OCI-LY7 (cell line): ENCODE results near the gene HRH3. TPM values are rescaled to one million over a fixed set of nuclear protein-coding genes. Genes with fewer than 3 reads are reported as not detected.

ENCODE experiments used
- BruUV-seq: library from RNA; stranded (reverse); fragments of 400-500 nt; replicated peaks from 2 replicates; lab custom pipeline; 2021; lab: Mats Ljungman, UMichigan
- CTCF ChIA-PET: fragments of 300-600 bp; sonication (Branson Sonifier 250); formaldehyde crosslinking; loops from one replicate; lab custom pipeline; 2022; ENCODE audit warnings: antibody characterized with exemption; ENCODE audit not compliant: unreplicated experiment; lab: Charles Lee
- POLR2A ChIA-PET: fragments of 300-600 bp; sonication (Branson Sonifier 250); formaldehyde crosslinking; loops from one replicate; lab custom pipeline; 2022; ENCODE audit warnings: antibody characterized with exemption; lab: Charles Lee
- DNase-seq: peaks from one replicate; pipeline ENCODE4 v3.0.0-alpha.2; 2015; ENCODE audit warnings: low spot score
- H2AFZ ChIP-seq: fragments of 200-600 bp; sonication (generic), shearing (Covaris generic); 2 replicates; pipeline ENCODE4 v1.6.1; 2014; ENCODE audit warnings: mild to moderate bottlenecking, antibody characterized with exemption, low read length, moderate library complexity
- H3K27ac ChIP-seq: fragments of 200-600 bp; sonication (generic); 2 replicates; pipeline ENCODE4 v1.5.1; 2014; ENCODE audit warnings: mixed run types, low read depth, mild to moderate bottlenecking, moderate library complexity, low read length, inconsistent platforms; ENCODE audit not compliant: poor library complexity, severe bottlenecking
- H3K36me3 ChIP-seq: fragments of 200-600 bp; sonication (generic); 2 replicates; pipeline ENCODE4 v1.6.1; 2014; ENCODE audit warnings: mild to moderate bottlenecking, antibody characterized with exemption, low read length, moderate library complexity, mixed read lengths; ENCODE audit not compliant: insufficient read depth
- H3K4me1 ChIP-seq: fragments of 200-600 bp; sonication (generic); 2 replicates; pipeline ENCODE4 v1.5.1; 2014; ENCODE audit warnings: mild to moderate bottlenecking, low read length; ENCODE audit not compliant: insufficient read depth, poor library complexity, severe bottlenecking
- H3K4me2 ChIP-seq: fragments of 200-600 bp; sonication (generic); 2 replicates; pipeline ENCODE4 v1.6.1; 2014; ENCODE audit warnings: mild to moderate bottlenecking, low read length
- H3K4me3 ChIP-seq: fragments of 200-600 bp; sonication (generic); 2 replicates; pipeline ENCODE4 v1.5.1; 2014; ENCODE audit warnings: mild to moderate bottlenecking, low read depth, low read length; ENCODE audit not compliant: poor library complexity, severe bottlenecking
- H3K79me2 ChIP-seq: fragments of 200-600 bp; sonication (generic); 2 replicates; pipeline ENCODE4 v1.6.1; 2016; ENCODE audit warnings: low read depth, mild to moderate bottlenecking, low read length, moderate library complexity, mixed read lengths; ENCODE audit not compliant: insufficient read depth
- H3K9me2 ChIP-seq: fragments of 200-600 bp; sonication (generic); 2 replicates; pipeline ENCODE4 v1.6.1; 2016; ENCODE audit warnings: mild to moderate bottlenecking, low read length, mixed read lengths; ENCODE audit not compliant: insufficient read depth
- H3K9me3 ChIP-seq: fragments of 200-600 bp; sonication (generic); 2 replicates; pipeline ENCODE4 v1.6.1; 2014; ENCODE audit warnings: mild to moderate bottlenecking, mixed run types, low read length, mixed read lengths
- H4K20me1 ChIP-seq: fragments of 200-600 bp; sonication (generic); 2 replicates; pipeline ENCODE4 v1.6.1; 2014; ENCODE audit warnings: mild to moderate bottlenecking, antibody characterized with exemption, low read length, moderate library complexity, mixed read lengths; ENCODE audit not compliant: insufficient read depth
- EZH2phosphoT487 ChIP-seq: fragments of 200-600 bp; sonication (generic); IDR thresholded peaks from 2 replicates; pipeline ENCODE4 v1.6.1; 2018; ENCODE audit warnings: low read depth, borderline replicate concordance, mild to moderate bottlenecking, mixed run types, antibody characterized with exemption, low read length, moderate library complexity, mixed read lengths
- intact Hi-C: fragments of 100-400 bp; cut with micrococcal nuclease; formaldehyde crosslinking; loops from one replicate; pipeline ENCODE4 v1.10.0; 2022; ENCODE audit not compliant: unreplicated experiment
- total RNA-seq, 2 experiments: library from RNA; depleted of rRNA in 1 of 2; stranded (reverse); fragments of >200 nt in 1 of 2; shearing (Covaris generic) in 1 of 2; gene quantifications; 2 replicates each; pipeline ENCODE4 v1.2.3, GENCODE V29; 2014 to 2022
- TF ChIP-seq, protein P1 (sequence below): fragments of 200-600 bp; sonication (generic); conservative IDR thresholded peaks from 2 replicates; pipeline ENCODE4 v1.5.1; 2014; ENCODE audit warnings: mild to moderate bottlenecking, antibody characterized with exemption, low read length, moderate library complexity, mixed read lengths

The HRH3 gene
- total RNA-seq, 2 experiments from 2014 or later: not detected

- intact Hi-C loops: no loop called here
- no peaks in the 10 kb centered on the region for H3K9me2 ChIP-seq
- no peak overlapping the region for H3K27ac ChIP-seq
- POLR2A ChIA-PET: no interaction called here
- no peak overlapping the region for H3K4me2 ChIP-seq
- H3K79me2 ChIP-seq: no peaks in the 10 kb centered on the region
- no peak for TF ChIP-seq EZH2phosphoT487
- H2AFZ ChIP-seq: no peak overlapping the region
- H3K4me1 ChIP-seq: no peaks in the 10 kb centered on the region
- DNase-seq: no peak
- CTCF ChIA-PET: no interaction called here
- H3K36me3 ChIP-seq: peaks cover 7% of the 10 kb centered on the region; the same call in 1 of the 2 replicates
- no TSS peak for BruUV-seq
- H4K20me1 ChIP-seq: no peaks in the 10 kb centered on the region; the same call in 1 of the 2 replicates
- H3K4me3 ChIP-seq: no peak overlapping the region
- no peaks in the 10 kb centered on the region for H3K9me3 ChIP-seq
Observed at GRCh38 chr20:62254021-62254724, 34.1 kb upstream of the HRH3 start.

DNA sequence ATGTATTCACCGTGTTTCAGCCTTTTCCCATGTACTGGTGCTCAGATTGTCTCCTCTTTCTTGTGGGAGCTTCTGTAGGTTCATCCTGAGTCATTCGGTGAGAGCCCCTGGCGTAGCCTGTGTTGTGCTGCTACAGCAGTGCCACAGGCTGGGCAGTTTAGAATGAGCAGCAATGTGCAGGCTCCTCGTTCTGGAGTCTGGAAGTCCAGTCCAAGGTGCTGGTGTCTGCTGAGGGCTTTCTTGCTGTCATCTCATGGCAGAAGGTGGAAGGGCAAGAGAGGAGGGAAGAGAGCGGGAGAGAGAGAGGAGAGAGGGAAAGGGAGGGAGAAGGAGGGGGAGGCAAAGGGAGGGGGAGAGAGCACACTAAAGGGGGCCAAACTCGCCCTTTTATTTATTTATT is 33.3 kb upstream of the HRH3 start:
- intact Hi-C loops: no loop called here
- Histone ChIP-seq H3K27ac (no peak overlapping the region), H3K4me1 (no peaks in the 10 kb centered on the region), H4K20me1 (no peaks in the 10 kb centered on the region; the same call in 1 of the 2 replicates), H3K9me3 (no peaks in the 10 kb centered on the region), H2AFZ (no peak overlapping the region), H3K79me2 (no peaks in the 10 kb centered on the region), H3K9me2 (no peaks in the 10 kb centered on the region), H3K4me2 (no peak overlapping the region), H3K36me3 (peaks cover 7% of the 10 kb centered on the region; the same call in 1 of the 2 replicates), H3K4me3 (no peak overlapping the region)
- no peak for DNase-seq
- BruUV-seq: no TSS peak
- TF ChIP-seq EZH2phosphoT487: no peak
- TF ChIP-seq, protein P1, sequence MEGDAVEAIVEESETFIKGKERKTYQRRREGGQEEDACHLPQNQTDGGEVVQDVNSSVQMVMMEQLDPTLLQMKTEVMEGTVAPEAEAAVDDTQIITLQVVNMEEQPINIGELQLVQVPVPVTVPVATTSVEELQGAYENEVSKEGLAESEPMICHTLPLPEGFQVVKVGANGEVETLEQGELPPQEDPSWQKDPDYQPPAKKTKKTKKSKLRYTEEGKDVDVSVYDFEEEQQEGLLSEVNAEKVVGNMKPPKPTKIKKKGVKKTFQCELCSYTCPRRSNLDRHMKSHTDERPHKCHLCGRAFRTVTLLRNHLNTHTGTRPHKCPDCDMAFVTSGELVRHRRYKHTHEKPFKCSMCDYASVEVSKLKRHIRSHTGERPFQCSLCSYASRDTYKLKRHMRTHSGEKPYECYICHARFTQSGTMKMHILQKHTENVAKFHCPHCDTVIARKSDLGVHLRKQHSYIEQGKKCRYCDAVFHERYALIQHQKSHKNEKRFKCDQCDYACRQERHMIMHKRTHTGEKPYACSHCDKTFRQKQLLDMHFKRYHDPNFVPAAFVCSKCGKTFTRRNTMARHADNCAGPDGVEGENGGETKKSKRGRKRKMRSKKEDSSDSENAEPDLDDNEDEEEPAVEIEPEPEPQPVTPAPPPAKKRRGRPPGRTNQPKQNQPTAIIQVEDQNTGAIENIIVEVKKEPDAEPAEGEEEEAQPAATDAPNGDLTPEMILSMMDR: no peak
- ChIA-PET POLR2A (no interaction called here), CTCF (no interaction called here)

GRCh38 chr20:62252342-62252966 is 32.4 kb upstream of the HRH3 start:
- no peak overlapping the region for H3K27ac ChIP-seq
- DNase-seq: no peak
- no peaks in the 10 kb centered on the region for H3K79me2 ChIP-seq
- H3K4me1 ChIP-seq: no peaks in the 10 kb centered on the region
- intact Hi-C loops: no loop called here
- H3K36me3 ChIP-seq: peaks cover 7% of the 10 kb centered on the region; the same call in 1 of the 2 replicates
- H4K20me1 ChIP-seq: no peaks in the 10 kb centered on the region; the same call in 1 of the 2 replicates
- POLR2A ChIA-PET: no interaction called here
- no peak overlapping the region for H2AFZ ChIP-seq
- no peak for TF ChIP-seq EZH2phosphoT487
- TF ChIP-seq, protein P1: no peak
- no TSS peak for BruUV-seq
- H3K4me2 ChIP-seq: no peak overlapping the region
- H3K9me3 ChIP-seq: no peaks in the 10 kb centered on the region
- no peak overlapping the region for H3K4me3 ChIP-seq
- CTCF ChIA-PET: no interaction called here
- no peaks in the 10 kb centered on the region for H3K9me2 ChIP-seq
